Measurements from ENCODE around the gene SKI.

DNA sequence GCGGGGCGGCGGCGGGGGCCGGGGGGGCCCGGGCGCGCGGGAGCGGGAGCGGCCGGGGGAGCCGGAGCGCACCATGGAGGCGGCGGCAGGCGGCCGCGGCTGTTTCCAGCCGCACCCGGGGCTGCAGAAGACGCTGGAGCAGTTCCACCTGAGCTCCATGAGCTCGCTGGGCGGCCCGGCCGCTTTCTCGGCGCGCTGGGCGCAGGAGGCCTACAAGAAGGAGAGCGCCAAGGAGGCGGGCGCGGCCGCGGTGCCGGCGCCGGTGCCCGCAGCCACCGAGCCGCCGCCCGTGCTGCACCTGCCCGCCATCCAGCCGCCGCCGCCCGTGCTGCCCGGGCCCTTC lies 546 bp downstream of the SKI start:
- TF ChIP-seq, protein P1, sequence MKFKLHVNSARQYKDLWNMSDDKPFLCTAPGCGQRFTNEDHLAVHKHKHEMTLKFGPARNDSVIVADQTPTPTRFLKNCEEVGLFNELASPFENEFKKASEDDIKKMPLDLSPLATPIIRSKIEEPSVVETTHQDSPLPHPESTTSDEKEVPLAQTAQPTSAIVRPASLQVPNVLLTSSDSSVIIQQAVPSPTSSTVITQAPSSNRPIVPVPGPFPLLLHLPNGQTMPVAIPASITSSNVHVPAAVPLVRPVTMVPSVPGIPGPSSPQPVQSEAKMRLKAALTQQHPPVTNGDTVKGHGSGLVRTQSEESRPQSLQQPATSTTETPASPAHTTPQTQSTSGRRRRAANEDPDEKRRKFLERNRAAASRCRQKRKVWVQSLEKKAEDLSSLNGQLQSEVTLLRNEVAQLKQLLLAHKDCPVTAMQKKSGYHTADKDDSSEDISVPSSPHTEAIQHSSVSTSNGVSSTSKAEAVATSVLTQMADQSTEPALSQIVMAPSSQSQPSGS (CRISPR knock-in tag; IDR thresholded peaks at IDR 0.05) = no peak
- TF ChIP-seq FOS (IDR thresholded peaks at IDR 0.05; ENCODE audit: extremely low read depth, insufficient read length) (no peak), CREM (IDR thresholded peaks at IDR 0.05; ENCODE audit: low read depth) (no peak), NCOR1 (IDR thresholded peaks at IDR 0.05) (no peak), ZNF184 (CRISPR knock-in tag; IDR thresholded peaks at IDR 0.05) (no peak)
- TF ChIP-seq, protein P2, sequence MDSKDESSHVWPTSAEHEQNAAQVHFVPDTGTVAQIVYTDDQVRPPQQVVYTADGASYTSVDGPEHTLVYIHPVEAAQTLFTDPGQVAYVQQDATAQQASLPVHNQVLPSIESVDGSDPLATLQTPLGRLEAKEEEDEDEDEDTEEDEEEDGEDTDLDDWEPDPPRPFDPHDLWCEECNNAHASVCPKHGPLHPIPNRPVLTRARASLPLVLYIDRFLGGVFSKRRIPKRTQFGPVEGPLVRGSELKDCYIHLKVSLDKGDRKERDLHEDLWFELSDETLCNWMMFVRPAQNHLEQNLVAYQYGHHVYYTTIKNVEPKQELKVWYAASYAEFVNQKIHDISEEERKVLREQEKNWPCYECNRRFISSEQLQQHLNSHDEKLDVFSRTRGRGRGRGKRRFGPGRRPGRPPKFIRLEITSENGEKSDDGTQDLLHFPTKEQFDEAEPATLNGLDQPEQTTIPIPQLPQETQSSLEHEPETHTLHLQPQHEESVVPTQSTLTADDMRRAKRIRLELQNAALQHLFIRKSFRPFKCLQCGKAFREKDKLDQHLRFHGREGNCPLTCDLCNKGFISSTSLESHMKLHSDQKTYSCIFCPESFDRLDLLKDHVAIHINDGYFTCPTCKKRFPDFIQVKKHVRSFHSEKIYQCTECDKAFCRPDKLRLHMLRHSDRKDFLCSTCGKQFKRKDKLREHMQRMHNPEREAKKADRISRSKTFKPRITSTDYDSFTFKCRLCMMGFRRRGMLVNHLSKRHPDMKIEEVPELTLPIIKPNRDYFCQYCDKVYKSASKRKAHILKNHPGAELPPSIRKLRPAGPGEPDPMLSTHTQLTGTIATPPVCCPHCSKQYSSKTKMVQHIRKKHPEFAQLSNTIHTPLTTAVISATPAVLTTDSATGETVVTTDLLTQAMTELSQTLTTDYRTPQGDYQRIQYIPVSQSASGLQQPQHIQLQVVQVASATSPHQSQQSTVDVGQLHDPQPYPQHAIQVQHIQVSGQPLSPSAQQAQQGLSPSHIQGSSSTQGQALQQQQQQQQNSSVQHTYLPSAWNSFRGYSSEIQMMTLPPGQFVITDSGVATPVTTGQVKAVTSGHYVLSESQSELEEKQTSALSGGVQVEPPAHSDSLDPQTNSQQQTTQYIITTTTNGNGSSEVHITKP (IDR thresholded peaks at IDR 0.05; ENCODE audit: partially characterized antibody) = no peak

Data from K562 (cell line).